Measurements from ENCODE around the gene SOX1.

DNA sequence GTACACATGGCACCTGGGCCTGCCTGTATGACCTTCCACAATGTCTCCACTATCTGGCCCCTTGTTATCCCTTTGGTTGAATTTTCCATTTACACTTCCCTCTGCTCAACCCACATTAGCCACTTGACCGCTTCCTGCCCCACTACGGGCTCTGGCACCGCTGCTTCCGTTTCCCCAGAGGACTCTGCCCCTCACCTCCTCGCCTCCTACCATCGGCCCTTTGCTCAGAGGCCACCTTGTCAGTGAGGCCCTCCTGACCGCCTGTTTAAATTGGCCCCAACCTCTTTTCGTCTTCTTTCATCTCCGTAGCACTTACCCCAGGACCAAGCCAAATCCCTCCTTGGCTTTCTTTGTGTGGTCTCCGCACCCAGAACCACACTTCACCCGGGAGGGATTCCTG, 47.4 kb downstream of the SOX1 start:
- TF ChIP-seq EZH2 (IDR thresholded peaks at IDR 0.05; ENCODE audit: borderline replicate concordance, insufficient read depth, low read depth, low read length, poor library complexity, severe bottlenecking) = no peak
- no peak for TF ChIP-seq CTCF (IDR thresholded peaks at IDR 0.05)

All from B cell (primary cell).